Activated T-helper 1 cell treated with Interleukin-2 at 50 U/mL for 16 hours (primary cell): ENCODE data around the gene NRAS.

Experiments used
- DNase-seq: peaks from one replicate; pipeline ENCODE4 v3.0.0-alpha.2; 2020; ENCODE audit warnings: low read depth

The NRAS gene

DNA sequence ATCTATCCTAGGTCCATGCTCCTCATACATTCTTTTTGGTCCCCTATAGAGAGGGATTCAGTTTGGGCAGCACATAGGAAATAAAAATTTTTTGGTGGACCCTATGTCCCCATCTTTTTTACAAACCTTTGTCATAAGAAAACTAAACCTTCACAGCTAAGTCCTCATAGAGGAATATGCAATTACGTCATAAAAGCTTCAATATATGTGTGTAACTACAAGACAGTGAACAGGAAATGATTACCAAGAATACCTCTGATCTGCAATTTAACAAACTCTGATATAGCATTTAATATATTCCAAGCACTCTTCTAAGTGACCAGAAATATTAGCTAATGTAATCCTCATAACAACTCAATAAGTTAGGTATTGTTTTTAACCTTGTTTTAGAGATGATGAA, 40.5 kb downstream of the NRAS start:
- DNase-seq: no peak

GRCh38 chr1:114671939-114672275, 44.7 kb downstream of the NRAS start:
- DNase-seq: no peak

DNA sequence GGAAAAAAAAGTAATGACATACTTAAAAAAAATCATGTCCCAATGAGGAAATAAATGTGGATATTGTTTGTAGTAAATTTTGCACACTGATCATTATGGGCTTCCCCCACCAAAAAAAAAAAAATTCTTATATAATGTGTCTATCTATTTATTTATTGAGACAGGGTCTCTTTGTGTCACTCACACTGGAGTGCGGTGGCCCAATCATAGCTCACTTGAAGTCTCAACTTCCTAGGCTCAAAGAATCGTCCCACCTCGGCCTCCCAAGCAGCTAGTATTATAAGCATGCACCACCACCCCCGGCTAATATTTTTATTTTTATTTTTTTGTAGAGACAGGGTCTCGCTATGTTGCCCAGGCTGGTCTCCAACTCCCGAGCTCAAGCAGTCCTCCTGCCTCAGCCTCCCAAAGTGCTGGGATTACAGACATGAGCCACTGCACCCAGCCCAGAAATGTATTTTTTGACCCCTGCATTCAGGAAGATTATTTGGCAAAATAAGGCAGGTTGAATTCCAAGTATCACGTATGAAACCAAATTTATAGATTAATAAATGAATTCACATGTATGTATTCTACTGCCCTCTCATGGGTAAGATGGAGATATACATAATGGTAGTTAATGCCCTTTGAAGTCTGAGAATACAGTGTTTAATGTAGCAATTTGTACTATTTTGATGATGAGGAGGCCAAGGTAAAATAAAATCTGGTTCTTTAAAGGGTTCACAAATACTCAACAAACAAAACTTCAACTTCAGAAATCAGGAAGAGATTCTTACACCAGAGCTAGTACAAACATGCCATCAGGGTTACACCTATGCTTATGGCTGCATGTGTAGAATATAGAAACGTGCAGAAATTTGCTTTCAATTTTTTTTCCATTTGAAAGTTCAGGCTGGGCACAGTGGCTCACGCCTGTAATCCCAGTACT, 45.3 kb downstream of the NRAS start:
- no peak for DNase-seq

DNA sequence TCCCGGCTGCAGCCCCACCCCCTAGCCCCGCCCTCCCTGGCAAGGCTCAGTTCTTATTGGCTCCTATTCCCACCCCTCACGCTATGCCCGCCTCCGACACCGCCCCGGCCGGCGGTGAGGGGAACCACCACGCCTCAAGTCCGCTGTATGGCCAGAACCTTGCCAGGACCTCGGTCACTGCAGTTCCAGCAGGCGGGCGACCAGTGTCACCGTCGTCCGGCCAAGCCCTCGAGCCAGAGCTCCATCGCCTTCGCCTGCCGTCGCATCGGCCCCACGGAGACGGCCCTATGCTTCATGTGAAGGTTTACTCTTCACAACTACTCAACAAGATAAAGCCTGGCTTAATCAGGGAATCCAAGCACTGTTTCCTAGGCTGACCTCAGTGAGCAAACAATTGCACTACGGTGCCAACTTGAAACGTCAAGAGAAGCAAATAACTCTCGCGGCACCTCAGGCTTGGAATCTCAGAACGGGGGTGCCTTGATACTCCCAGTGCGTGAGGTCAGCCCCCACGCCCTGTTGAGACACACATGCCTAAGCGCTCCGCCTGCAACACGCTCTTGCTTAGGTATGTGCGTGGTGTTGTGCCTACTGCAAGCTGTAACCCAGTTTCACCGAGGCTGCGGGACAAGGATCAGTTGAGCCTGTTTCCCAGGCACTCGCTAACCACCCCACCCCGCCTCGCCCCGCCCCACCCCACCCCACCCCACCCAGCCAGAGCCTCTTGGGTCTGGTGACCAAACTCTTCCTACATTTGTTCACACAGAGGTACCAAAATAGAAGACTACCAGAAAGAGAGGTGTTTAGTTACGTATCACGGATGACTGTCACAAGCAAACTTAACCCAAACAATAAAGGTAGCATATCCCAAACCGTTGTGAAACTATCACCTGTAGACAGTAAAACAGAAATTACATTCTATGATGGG, 46.2 kb downstream of the NRAS start:
- peak; percentile 71 for DNase-seq

DNA sequence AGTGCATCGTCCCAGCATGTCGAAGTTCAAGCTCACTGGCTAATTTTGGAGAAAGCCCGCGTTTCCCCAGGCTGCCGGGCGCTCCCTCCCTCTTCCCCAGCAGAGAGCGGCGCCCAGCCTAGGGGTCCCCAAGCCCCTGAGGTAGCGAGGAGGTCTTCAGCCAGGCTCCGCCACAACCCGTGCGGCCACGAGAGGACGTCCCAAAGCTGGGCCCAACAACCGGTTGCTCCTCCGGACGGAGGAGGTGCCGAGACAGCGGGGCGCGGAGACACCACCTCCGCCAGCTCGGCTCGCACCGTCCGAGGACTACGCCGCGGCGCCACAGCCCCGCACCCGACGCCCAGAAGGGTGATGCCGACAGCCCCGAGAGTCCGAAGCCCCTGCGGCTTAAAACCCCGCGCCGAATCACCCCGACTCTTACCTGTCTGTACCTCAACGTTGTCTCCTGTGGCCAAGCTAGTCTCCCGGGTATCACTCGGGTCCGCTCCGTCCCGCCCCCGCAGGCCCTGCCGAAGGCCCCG, 46.9 kb downstream of the NRAS start, which contains the start of gene DENND2C:
TSS of gene DENND2C (minus strand) at position 488 of the 521 bp plus-strand sequence. CDS start 44,065 bp downstream, outside the sequence.
- no peak for DNase-seq

- no peak for DNase-seq
Observed at GRCh38 chr1:114668784-114669561, 47.6 kb downstream of the NRAS start.

DNA sequence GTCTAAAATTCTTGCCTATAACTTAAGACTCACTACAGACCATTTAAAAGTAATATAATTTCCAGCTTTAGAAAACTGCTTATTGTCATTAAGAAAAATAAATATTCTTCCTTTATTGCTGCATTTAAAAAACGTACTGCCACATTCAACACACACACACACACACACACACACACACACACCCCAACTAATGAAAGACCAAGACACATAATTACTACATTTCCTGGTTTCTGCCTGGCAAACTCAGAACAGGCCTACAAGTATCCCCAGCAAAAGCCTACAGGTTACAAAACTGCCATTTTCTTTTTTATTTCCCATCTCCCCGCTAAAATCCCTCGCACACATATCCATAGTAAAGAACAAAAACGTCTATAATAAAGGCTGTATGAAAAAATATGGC, 48.2 kb downstream of the NRAS start:
- no peak for DNase-seq

- no peak for DNase-seq
Observed at GRCh38 chr1:114666954-114667353, 49.6 kb downstream of the NRAS start.

GRCh38 chr1:114660238-114660637, 56.3 kb downstream of the NRAS start:
- no peak for DNase-seq
